Karpas-422 (cell line): ENCODE measurements around the gene BTK. TPM values are rescaled to one million over a fixed set of nuclear protein-coding genes. Genes with fewer than 3 reads are reported as not detected.

ENCODE experiments used
- DNase-seq: peaks from one replicate; pipeline ENCODE4 v3.0.0-alpha.2; 2015
- H2AFZ ChIP-seq: fragments of 200-600 bp; sonication (generic); 2 replicates; pipeline ENCODE4 v1.6.1; 2014; ENCODE audit warnings: antibody characterized with exemption, low read length, mixed read lengths
- H3K27ac ChIP-seq: fragments of 200-600 bp; sonication (generic); 2 replicates; pipeline ENCODE4 v1.5.1; 2014; ENCODE audit warnings: mild to moderate bottlenecking, low read length, moderate library complexity
- H3K27me3 ChIP-seq: fragments of 200-600 bp; sonication (generic); 2 replicates; pipeline ENCODE4 v1.6.1; 2014; ENCODE audit warnings: low read length, mixed read lengths
- H3K36me3 ChIP-seq: fragments of 200-600 bp; sonication (generic); 2 replicates; pipeline ENCODE4 v1.6.1; 2014; ENCODE audit warnings: low read length, mixed read lengths; ENCODE audit not compliant: insufficient read depth
- H3K4me1 ChIP-seq: fragments of 200-600 bp; sonication (generic); 2 replicates; pipeline ENCODE4 v1.6.1; 2014; ENCODE audit warnings: mild to moderate bottlenecking, low read length, mixed read lengths
- H3K4me2 ChIP-seq: fragments of 200-600 bp; sonication (generic); 2 replicates; pipeline ENCODE4 v1.6.1; 2014; ENCODE audit warnings: low read length, low read depth, mild to moderate bottlenecking; ENCODE audit not compliant: poor library complexity, severe bottlenecking
- H3K4me3 ChIP-seq: fragments of 200-600 bp; sonication (generic); 2 replicates; pipeline ENCODE4 v1.5.1; 2014; ENCODE audit warnings: mild to moderate bottlenecking, antibody characterized with exemption, low read length, mixed read lengths
- H3K79me2 ChIP-seq: fragments of 200-600 bp; sonication (generic); 2 replicates; pipeline ENCODE4 v1.6.1; 2014; ENCODE audit warnings: mild to moderate bottlenecking, low read length, mixed read lengths
- H3K9ac ChIP-seq: fragments of 200-600 bp; sonication (generic); 2 replicates; pipeline ENCODE4 v1.6.0; 2014; ENCODE audit warnings: low read length
- H3K9me2 ChIP-seq: fragments of 200-600 bp; sonication (generic), shearing (Covaris generic); replicated peaks from 2 replicates; pipeline ENCODE4 v1.6.0; 2014; ENCODE audit warnings: mild to moderate bottlenecking, low read length, moderate library complexity; ENCODE audit not compliant: insufficient read depth
- H3K9me3 ChIP-seq: fragments of 300-700, 200-600 bp; sonication (generic); 2 replicates; pipeline ENCODE4 v1.6.1; 2014; ENCODE audit warnings: low read length, mixed read lengths
- H4K20me1 ChIP-seq: fragments of 200-600 bp; sonication (generic); 2 replicates; pipeline ENCODE4 v1.6.1; 2014; ENCODE audit warnings: mild to moderate bottlenecking, antibody characterized with exemption, low read length, low read depth; ENCODE audit not compliant: insufficient read depth
- total RNA-seq: library from RNA; depleted of rRNA; stranded (reverse); fragments of >200 nt; shearing (Covaris generic); gene quantifications from 2 replicates; pipeline ENCODE4 v1.2.3, GENCODE V29; 2014; ENCODE audit warnings: low replicate concordance

Gene BTK
- total RNA-seq, 1 experiment from 2014 or later = 94.2 TPM

DNA sequence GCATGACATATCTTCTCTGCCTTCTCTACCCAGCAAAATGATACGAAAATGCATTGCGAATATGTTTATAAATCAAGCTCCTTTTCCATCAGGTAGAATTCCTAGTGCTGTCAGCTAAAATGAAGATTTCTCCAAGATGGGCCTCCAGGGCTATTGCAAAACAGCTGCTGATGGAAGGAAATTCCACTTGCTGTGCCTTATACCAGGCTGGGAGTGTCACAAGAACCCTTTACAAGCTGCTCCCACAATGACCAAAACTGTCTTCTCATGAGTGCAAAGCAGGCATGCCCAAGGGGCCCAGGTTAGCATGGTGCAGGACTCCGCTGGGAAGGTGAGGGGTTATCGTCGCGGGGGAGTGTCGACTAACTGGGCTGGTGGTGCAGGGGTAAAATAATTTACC is 30.7 kb upstream of the BTK start:
- H3K27me3 ChIP-seq = no peaks in the 10 kb centered on the region
- H3K4me3 ChIP-seq = no peak overlapping the region
- no peak overlapping the region for H2AFZ ChIP-seq
- peaks cover 50% of the 10 kb centered on the region for H3K4me1 ChIP-seq
- H3K9me3 ChIP-seq = no peaks in the 10 kb centered on the region
- no peak overlapping the region for H3K27ac ChIP-seq
- no peaks in the 10 kb centered on the region for H3K9me2 ChIP-seq
- H3K36me3 ChIP-seq = no peaks in the 10 kb centered on the region
- H3K9ac ChIP-seq = no peak overlapping the region
- no peak for DNase-seq
- peaks cover 3% of the 10 kb centered on the region; the same call in 1 of the 2 replicates for H4K20me1 ChIP-seq
- peaks cover 8% of the 10 kb centered on the region for H3K79me2 ChIP-seq
- H3K4me2 ChIP-seq = no peak overlapping the region

DNA sequence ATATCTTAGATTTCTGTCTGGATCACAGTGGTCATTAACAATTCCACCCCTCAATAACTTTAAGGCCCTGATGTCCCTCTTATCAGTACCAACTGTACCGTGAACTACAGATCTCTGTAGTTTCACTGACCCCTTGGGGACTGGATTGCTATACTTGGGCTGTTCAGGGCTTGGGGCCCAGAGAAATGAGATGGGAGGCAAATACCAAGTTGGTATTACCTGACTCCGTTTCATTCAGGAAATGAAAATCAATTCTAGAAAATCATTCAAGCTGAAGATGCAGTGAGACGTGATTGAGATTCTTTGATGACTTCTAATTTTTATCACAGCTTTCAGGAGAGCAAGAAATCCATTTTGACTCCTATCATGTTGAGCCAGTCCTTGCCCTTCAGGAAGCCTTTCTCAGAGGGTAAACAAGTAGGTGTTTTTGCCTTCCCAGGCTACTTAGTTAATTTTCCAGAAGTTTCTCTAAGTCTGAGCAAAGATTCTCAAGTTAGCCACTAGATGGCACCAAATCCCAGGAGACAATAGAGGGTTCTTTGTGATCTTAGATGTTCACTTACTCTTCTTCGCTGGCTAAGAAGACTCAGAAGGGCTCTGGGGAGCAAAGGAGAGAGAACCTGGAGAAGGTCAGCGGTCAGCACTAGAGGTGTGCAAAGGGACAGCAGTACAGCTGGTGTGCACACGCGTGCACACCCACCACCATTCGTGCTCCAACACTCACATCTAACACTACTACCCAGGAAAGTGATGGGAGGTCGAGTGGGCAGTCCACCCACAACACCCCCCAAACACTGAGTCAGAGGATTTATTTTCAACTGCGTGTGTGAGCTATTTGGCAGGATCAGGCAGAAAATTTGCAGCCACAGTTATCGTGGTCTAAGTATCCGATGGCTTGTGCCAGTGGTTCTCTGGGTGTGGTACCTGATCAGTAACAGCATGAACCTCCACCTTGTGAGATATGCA is 29.5 kb upstream of the BTK start:
- peaks cover 17% of the 10 kb centered on the region for H3K79me2 ChIP-seq
- no peak overlapping the region for H2AFZ ChIP-seq
- peak overlapping the region; percentile 40 for H3K27ac ChIP-seq
- no peaks in the 10 kb centered on the region for H3K9me3 ChIP-seq
- H3K27me3 ChIP-seq = no peaks in the 10 kb centered on the region
- H3K36me3 ChIP-seq = no peaks in the 10 kb centered on the region
- H3K4me3 ChIP-seq = no peak overlapping the region
- H3K9me2 ChIP-seq = no peaks in the 10 kb centered on the region
- peaks cover 3% of the 10 kb centered on the region; the same call in 1 of the 2 replicates for H4K20me1 ChIP-seq
- peak; percentile 89 for DNase-seq
- H3K4me2 ChIP-seq = no peak overlapping the region
- peaks cover 58% of the 10 kb centered on the region for H3K4me1 ChIP-seq
- H3K9ac ChIP-seq = no peak overlapping the region

DNA sequence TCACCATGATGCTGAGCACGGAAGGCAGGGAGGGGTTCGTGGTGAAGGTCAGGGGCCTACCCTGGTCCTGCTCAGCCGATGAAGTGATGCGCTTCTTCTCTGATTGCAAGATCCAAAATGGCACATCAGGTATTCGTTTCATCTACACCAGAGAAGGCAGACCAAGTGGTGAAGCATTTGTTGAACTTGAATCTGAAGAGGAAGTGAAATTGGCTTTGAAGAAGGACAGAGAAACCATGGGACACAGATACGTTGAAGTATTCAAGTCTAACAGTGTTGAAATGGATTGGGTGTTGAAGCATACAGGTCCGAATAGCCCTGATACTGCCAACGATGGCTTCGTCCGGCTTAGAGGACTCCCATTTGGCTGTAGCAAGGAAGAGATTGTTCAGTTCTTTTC is 26.0 kb upstream of the BTK start:
- H3K4me1 ChIP-seq = peaks cover 57% of the 10 kb centered on the region
- H3K27ac ChIP-seq = peak overlapping the region; percentile 24; the same call in 1 of the 2 replicates
- H3K79me2 ChIP-seq = peaks cover 46% of the 10 kb centered on the region
- peaks cover 3% of the 10 kb centered on the region; the same call in 1 of the 2 replicates for H4K20me1 ChIP-seq
- H2AFZ ChIP-seq = no peak overlapping the region
- no peaks in the 10 kb centered on the region for H3K9me3 ChIP-seq
- H3K4me3 ChIP-seq = no peak overlapping the region
- DNase-seq = peak; percentile 47
- no peak overlapping the region for H3K9ac ChIP-seq
- no peaks in the 10 kb centered on the region for H3K9me2 ChIP-seq
- H3K4me2 ChIP-seq = peak overlapping the region; percentile 38
- no peaks in the 10 kb centered on the region for H3K27me3 ChIP-seq
- no peaks in the 10 kb centered on the region for H3K36me3 ChIP-seq

DNA sequence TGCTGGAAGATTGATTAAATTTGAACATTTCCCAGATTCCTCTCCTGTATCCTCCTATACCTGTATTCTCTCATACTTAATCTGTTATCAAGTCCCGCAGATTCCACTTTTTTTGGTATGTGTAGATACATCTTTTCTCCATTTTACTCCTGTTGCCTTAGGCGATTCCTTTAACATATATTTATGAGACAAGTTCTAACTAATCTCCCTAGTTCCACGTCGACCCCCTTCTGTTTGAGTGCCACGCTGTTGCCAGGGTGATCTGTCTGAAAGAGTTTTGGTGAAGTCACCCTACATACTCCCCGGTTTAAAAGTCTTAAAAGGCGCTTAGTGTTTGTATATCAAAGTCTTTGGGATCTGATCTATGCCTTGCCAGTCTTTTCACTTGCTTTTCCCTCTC is 24.5 kb upstream of the BTK start:
- H3K27ac ChIP-seq = no peak overlapping the region

DNA sequence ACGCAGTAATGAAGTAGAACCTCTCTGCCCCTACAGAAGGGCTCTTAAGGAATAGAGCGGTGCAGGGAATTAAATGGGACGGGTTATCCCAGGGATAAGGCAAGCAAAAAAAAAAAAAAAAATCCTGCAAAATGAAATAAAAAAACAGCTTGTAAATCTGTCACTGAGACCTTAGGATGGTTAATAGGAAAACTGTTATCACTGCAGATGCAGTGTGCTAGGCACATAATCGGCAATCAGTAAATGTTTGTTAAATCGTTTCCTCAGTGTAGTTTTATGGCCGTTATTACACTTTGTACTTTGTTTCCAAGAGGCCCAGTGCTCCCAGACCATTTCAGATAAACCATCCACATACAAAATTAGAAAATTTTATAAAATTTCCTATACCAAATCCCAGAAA is 23.1 kb upstream of the BTK start:
- peaks cover 69% of the 10 kb centered on the region for H3K79me2 ChIP-seq
- no peaks in the 10 kb centered on the region for H3K36me3 ChIP-seq
- H3K4me2 ChIP-seq = peak overlapping the region; percentile 83
- peak overlapping the region; percentile 77 for H3K9ac ChIP-seq
- peaks cover 3% of the 10 kb centered on the region; the same call in 1 of the 2 replicates for H4K20me1 ChIP-seq
- H3K9me3 ChIP-seq = no peaks in the 10 kb centered on the region
- H3K27ac ChIP-seq = peak overlapping the region; percentile 83
- peaks cover 51% of the 10 kb centered on the region for H3K4me1 ChIP-seq
- H2AFZ ChIP-seq = no peak overlapping the region
- DNase-seq = no peak
- no peaks in the 10 kb centered on the region for H3K27me3 ChIP-seq
- no peaks in the 10 kb centered on the region for H3K9me2 ChIP-seq
- peak overlapping the region; percentile 73 for H3K4me3 ChIP-seq

More for the DNA sequence above, 24.5 kb upstream of the BTK start:
- no peaks in the 10 kb centered on the region for H3K27me3 ChIP-seq
- peaks cover 60% of the 10 kb centered on the region for H3K4me1 ChIP-seq
- H3K9me2 ChIP-seq = no peaks in the 10 kb centered on the region
- no peak for DNase-seq
- H3K79me2 ChIP-seq = peaks cover 58% of the 10 kb centered on the region
- no peak overlapping the region for H3K4me3 ChIP-seq
- no peaks in the 10 kb centered on the region for H3K9me3 ChIP-seq
- no peaks in the 10 kb centered on the region for H3K36me3 ChIP-seq
- H2AFZ ChIP-seq = no peak overlapping the region
- H3K4me2 ChIP-seq = peak overlapping the region; percentile 83
- H4K20me1 ChIP-seq = peaks cover 3% of the 10 kb centered on the region; the same call in 1 of the 2 replicates
- no peak overlapping the region for H3K9ac ChIP-seq

DNA sequence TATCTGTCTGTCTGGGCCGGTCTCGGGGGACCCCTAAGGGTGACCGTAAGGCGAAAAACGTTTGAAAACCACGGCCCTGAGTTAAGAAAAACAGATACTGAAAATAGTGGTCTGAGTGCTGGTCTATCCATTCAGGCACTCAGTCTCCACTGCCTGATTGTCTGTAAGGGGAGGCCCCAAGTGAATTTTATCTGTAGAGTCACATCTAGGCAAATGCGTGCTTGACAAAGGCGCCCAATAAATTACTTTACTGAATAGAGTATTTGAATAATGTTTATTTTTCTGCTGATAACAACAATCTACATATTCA is 22.5 kb upstream of the BTK start:
- H3K4me3 ChIP-seq = peak overlapping the region; percentile 73
- H3K27ac ChIP-seq = peak overlapping the region; percentile 83
- peaks cover 72% of the 10 kb centered on the region for H3K79me2 ChIP-seq
- no peaks in the 10 kb centered on the region for H3K9me3 ChIP-seq
- peaks cover 3% of the 10 kb centered on the region; the same call in 1 of the 2 replicates for H4K20me1 ChIP-seq
- peaks cover 46% of the 10 kb centered on the region for H3K4me1 ChIP-seq
- no peak overlapping the region for H2AFZ ChIP-seq
- H3K27me3 ChIP-seq = no peaks in the 10 kb centered on the region
- H3K36me3 ChIP-seq = peaks cover 4% of the 10 kb centered on the region; the same call in 1 of the 2 replicates
- H3K9ac ChIP-seq = peak overlapping the region; percentile 77
- H3K4me2 ChIP-seq = peak overlapping the region; percentile 83
- DNase-seq = no peak
- no peaks in the 10 kb centered on the region for H3K9me2 ChIP-seq

DNA sequence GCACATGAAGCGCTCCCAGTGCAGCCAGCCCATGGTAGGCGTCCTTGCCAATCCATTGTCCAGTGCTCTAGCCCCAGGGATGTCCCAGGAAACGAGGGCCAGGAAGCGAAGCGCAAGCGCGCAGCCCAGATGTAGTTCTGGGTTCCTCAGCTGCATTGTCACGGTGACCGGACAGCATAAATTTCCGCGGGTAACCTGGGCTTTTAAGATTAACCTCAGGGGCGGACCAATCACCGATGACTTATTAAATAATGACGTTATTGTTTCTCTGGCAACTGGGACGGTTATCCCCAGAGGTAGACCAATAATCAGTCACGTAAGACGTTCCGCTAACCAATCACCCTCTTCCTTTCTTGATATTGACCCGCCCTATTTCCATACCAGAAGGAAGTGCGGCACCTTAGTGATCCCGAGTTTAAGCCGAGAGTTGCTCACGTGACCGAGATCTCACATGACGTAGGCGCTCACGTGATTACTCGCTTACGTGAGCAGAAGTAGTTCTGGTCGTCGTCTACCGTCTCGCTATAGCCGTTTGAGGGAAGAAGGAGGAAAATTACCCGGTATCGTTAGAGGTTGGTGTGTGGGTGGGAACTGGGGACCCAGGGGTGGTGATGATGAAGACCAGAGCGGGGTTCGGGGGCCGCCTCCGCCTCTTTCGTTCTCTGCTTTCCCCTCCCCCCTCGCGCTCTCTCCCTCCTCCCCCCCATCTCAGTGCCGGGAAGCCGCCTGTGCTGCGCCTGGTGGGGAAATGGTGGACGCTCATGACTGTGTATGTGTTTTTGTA is 21.9 kb upstream of the BTK start, which contains the start of the genes GLA and HNRNPH2:
Gene GLA (minus strand): TSS at position 178 of the 784 bp plus-strand sequence. CDS start 22 bp downstream, at position 156.
Gene HNRNPH2 (plus strand): TSS at position 475 of the 784 bp plus-strand sequence. CDS start 3,767 bp downstream, outside the sequence.
- Histone ChIP-seq H3K4me1 (peaks cover 41% of the 10 kb centered on the region), H3K79me2 (peaks cover 72% of the 10 kb centered on the region), H3K27me3 (no peaks in the 10 kb centered on the region), H4K20me1 (peaks cover 3% of the 10 kb centered on the region; the same call in 1 of the 2 replicates), H3K9me3 (no peaks in the 10 kb centered on the region), H3K9me2 (no peaks in the 10 kb centered on the region), H3K27ac (peak within 1 kb of the TSS; percentile 83), H2AFZ (no peak within 1 kb of the TSS), H3K4me2 (peak within 1 kb of the TSS; percentile 86), H3K36me3 (peaks cover 4% of the 10 kb centered on the region; the same call in 1 of the 2 replicates), H3K9ac (peak within 1 kb of the TSS; percentile 77), H3K4me3 (peak within 1 kb of the TSS; percentile 76)
- peak; percentile 96 for DNase-seq
